HUES64 (cell line): ENCODE measurements around the gene FLG.
"Not testable (repeated sequence)": the region's sequence is repeated elsewhere in the genome, so short reads cannot be mapped to it uniquely, and the experiment has no call there.

Experiments
- H3K27ac ChIP-seq: 2 replicates; pipeline ENCODE4 v1.7.0; 2013; ENCODE audit warnings: low read depth, low read length, inconsistent platforms
- H3K27me3 ChIP-seq: 2 replicates; pipeline ENCODE4 v1.6.1; 2013; ENCODE audit warnings: mild to moderate bottlenecking, low read length; ENCODE audit not compliant: insufficient read depth
- H3K36me3 ChIP-seq: 2 replicates; pipeline ENCODE4 v1.6.1; 2013; ENCODE audit warnings: mild to moderate bottlenecking, low read length; ENCODE audit not compliant: insufficient read depth
- H3K4me1 ChIP-seq: 2 replicates; pipeline ENCODE4 v1.6.1; 2013; ENCODE audit warnings: mild to moderate bottlenecking, low read length, moderate library complexity; ENCODE audit not compliant: insufficient read depth
- H3K4me3 ChIP-seq: 2 replicates; pipeline ENCODE4 v1.5.1; 2013; ENCODE audit warnings: mild to moderate bottlenecking, low read length, moderate library complexity
- H3K9ac ChIP-seq: 2 replicates; pipeline ENCODE4 v1.6.1; 2013; ENCODE audit warnings: mild to moderate bottlenecking, low read depth, low read length
- H3K9me3 ChIP-seq: 2 replicates; pipeline ENCODE4 v1.6.1; 2013; ENCODE audit warnings: low read depth, low read length; ENCODE audit not compliant: insufficient read depth
- WGBS: fragments of 150-250, 120-280 bp; methylation state at CpG from one replicate; pipeline ENCODE4 v1.1.7; 2013; ENCODE audit warnings: missing lambda C conversion rate; 5-methylcytosine and 5-hydroxymethylcytosine counted together

Gene FLG

DNA sequence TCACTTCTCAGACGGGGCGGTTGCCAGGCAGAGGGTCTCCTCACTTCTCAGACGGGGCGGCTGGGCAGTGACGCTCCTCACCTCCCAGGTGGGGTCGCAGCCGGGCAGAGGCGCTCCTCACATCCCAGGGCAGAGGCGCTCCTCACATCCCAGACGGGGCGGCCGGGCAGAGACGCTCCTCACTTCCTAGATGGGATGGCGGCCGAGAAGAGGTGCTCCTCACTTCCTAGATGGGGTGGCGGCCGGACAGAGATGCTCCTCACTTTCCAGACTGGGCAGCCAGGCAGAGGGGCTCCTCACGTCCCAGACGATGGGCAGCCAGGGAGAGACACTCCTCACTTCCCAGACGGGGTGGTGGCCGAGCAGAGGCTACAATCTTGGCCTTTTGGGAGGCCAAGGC is 68.6 kb downstream of the FLG start:
- peaks cover 59% of the 10 kb centered on the region for H3K9me3 ChIP-seq
- 79% methylated on average over 21 of the region's 21 CpGs for WGBS
- H3K4me3 ChIP-seq: not testable (repeated sequence)

More for the DNA sequence above, 68.6 kb downstream of the FLG start:
- not testable (repeated sequence) for H3K36me3 ChIP-seq, H3K27ac ChIP-seq, H3K4me1 ChIP-seq, H3K27me3 ChIP-seq, H3K9ac ChIP-seq
